ENCODE data around the gene RAB6A. TPM values are rescaled to one million over a fixed set of nuclear protein-coding genes. Genes with fewer than 3 reads are reported as not detected.

RAB6A gene
- total and polyA plus RNA-seq, 10 of the 15 experiments (the other 5 are each of a cell fraction or from before 2014, with no cell fraction given), result 9.8 to 107 (median 34.1) TPM

DNA sequence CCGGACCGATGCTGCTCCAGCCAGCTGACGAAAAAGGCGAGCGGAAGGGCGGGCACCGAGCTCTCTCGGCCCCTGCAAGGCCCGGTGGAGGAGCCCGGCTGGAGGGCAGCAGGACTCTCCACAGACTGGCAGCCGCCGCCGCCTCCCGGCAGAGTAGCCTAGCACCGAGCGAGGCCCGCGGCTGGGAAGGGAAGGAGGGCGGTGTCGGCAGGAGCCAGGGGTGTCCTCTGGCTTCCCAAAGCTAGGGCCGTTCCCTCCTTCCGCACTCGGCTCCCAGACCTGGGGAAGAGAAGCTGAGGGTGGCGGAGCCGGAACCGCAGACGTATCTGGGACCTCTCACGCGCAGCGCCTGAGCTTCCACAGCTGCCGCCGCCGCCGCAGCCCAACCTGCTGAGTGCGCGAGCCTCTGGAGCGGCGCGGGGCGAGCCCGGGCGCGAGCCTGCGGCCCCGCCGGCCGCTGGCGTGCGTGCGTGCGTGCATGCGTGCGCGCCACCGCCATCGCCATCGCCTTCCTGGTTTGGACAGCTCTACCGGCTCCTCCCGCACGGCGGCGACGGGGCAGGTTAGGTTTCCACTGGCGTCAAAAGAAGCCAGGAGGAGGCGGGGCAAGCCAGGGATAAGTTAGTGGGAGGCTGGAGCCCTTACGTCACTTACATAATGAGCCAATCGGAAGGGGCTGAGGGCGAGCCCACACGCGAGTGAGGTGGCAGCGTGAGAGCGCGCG is at the start of gene RAB6A (continued):
- TF ChIP-seq, protein P1, sequence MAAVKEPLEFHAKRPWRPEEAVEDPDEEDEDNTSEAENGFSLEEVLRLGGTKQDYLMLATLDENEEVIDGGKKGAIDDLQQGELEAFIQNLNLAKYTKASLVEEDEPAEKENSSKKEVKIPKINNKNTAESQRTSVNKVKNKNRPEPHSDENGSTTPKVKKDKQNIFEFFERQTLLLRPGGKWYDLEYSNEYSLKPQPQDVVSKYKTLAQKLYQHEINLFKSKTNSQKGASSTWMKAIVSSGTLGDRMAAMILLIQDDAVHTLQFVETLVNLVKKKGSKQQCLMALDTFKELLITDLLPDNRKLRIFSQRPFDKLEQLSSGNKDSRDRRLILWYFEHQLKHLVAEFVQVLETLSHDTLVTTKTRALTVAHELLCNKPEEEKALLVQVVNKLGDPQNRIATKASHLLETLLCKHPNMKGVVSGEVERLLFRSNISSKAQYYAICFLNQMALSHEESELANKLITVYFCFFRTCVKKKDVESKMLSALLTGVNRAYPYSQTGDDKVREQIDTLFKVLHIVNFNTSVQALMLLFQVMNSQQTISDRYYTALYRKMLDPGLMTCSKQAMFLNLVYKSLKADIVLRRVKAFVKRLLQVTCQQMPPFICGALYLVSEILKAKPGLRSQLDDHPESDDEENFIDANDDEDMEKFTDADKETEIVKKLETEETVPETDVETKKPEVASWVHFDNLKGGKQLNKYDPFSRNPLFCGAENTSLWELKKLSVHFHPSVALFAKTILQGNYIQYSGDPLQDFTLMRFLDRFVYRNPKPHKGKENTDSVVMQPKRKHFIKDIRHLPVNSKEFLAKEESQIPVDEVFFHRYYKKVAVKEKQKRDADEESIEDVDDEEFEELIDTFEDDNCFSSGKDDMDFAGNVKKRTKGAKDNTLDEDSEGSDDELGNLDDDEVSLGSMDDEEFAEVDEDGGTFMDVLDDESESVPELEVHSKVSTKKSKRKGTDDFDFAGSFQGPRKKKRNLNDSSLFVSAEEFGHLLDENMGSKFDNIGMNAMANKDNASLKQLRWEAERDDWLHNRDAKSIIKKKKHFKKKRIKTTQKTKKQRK (IDR thresholded peaks at IDR 0.05; ENCODE audit: low read depth, low read length), result no peak
- TF ChIP-seq, protein P2, sequence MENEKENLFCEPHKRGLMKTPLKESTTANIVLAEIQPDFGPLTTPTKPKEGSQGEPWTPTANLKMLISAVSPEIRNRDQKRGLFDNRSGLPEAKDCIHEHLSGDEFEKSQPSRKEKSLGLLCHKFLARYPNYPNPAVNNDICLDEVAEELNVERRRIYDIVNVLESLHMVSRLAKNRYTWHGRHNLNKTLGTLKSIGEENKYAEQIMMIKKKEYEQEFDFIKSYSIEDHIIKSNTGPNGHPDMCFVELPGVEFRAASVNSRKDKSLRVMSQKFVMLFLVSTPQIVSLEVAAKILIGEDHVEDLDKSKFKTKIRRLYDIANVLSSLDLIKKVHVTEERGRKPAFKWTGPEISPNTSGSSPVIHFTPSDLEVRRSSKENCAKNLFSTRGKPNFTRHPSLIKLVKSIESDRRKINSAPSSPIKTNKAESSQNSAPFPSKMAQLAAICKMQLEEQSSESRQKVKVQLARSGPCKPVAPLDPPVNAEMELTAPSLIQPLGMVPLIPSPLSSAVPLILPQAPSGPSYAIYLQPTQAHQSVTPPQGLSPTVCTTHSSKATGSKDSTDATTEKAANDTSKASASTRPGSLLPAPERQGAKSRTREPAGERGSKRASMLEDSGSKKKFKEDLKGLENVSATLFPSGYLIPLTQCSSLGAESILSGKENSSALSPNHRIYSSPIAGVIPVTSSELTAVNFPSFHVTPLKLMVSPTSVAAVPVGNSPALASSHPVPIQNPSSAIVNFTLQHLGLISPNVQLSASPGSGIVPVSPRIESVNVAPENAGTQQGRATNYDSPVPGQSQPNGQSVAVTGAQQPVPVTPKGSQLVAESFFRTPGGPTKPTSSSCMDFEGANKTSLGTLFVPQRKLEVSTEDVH (IDR thresholded peaks at IDR 0.05; ENCODE audit: low read depth, partially characterized antibody), result no peak
- TF ChIP-seq IKZF1 (conservative IDR thresholded peaks at IDR 0.05), result peak; percentile 89
- peak; percentile 85 for TF ChIP-seq BACH1 (IDR thresholded peaks at IDR 0.05; ENCODE audit: borderline replicate concordance)
- TF ChIP-seq RCOR1 (conservative IDR thresholded peaks at IDR 0.05; ENCODE audit: low read depth, low read length), result no peak
- TF ChIP-seq FOXK2 (IDR thresholded peaks at IDR 0.05), result no peak
- peak; percentile 70; the same call in 1 of the 2 replicates for TF ChIP-seq MAX (IDR thresholded peaks at IDR 0.05; ENCODE audit: low read depth, low read length)
- TF ChIP-seq NBN (IDR thresholded peaks at IDR 0.05), result peak; percentile 68; the same call in 1 of the 2 replicates
- no peak for TF ChIP-seq CHD1 (IDR thresholded peaks at IDR 0.05; ENCODE audit: low read depth, low read length)
- TF ChIP-seq, protein P3, sequence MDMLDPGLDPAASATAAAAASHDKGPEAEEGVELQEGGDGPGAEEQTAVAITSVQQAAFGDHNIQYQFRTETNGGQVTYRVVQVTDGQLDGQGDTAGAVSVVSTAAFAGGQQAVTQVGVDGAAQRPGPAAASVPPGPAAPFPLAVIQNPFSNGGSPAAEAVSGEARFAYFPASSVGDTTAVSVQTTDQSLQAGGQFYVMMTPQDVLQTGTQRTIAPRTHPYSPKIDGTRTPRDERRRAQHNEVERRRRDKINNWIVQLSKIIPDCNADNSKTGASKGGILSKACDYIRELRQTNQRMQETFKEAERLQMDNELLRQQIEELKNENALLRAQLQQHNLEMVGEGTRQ (IDR thresholded peaks at IDR 0.05; ENCODE audit: borderline replicate concordance, low read depth, low read length), result no peak
- TF ChIP-seq TAF1 (IDR thresholded peaks at IDR 0.05; ENCODE audit: borderline replicate concordance, low read depth, low read length), result peak; percentile 74; the same call in 1 of the 2 replicates
- no peak for TF ChIP-seq JUNB (IDR thresholded peaks at IDR 0.05)
- peak; percentile 55; the same call in 1 of the 2 replicates for TF ChIP-seq CBFB (IDR thresholded peaks at IDR 0.05; ENCODE audit: low read depth)
- TF ChIP-seq ETV6 (conservative IDR thresholded peaks at IDR 0.05 in 1 of 2, IDR thresholded peaks at IDR 0.05 in 1 of 2; ENCODE audit: borderline replicate concordance in 1 of 2, low read depth in 1 of 2), result no peak
- TF ChIP-seq, protein P4, sequence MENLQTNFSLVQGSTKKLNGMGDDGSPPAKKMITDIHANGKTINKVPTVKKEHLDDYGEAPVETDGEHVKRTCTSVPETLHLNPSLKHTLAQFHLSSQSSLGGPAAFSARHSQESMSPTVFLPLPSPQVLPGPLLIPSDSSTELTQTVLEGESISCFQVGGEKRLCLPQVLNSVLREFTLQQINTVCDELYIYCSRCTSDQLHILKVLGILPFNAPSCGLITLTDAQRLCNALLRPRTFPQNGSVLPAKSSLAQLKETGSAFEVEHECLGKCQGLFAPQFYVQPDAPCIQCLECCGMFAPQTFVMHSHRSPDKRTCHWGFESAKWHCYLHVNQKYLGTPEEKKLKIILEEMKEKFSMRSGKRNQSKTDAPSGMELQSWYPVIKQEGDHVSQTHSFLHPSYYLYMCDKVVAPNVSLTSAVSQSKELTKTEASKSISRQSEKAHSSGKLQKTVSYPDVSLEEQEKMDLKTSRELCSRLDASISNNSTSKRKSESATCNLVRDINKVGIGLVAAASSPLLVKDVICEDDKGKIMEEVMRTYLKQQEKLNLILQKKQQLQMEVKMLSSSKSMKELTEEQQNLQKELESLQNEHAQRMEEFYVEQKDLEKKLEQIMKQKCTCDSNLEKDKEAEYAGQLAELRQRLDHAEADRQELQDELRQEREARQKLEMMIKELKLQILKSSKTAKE (IDR thresholded peaks at IDR 0.05; ENCODE audit: low read depth, poor library complexity, severe bottlenecking), result no peak
- peak; percentile 94 for TF ChIP-seq ATF7 (IDR thresholded peaks at IDR 0.05; ENCODE audit: low read depth)
- no peak for TF ChIP-seq ESRRA (IDR thresholded peaks at IDR 0.05; ENCODE audit: low read length)
- TF ChIP-seq BMI1 (IDR thresholded peaks at IDR 0.05; ENCODE audit: borderline replicate concordance), result no peak
- TF ChIP-seq MYB (IDR thresholded peaks at IDR 0.05; ENCODE audit: borderline replicate concordance, low read depth, low read length), result no peak
- TF ChIP-seq RFX5 (IDR thresholded peaks at IDR 0.05; ENCODE audit: low read depth, low read length), result peak; percentile 76; the same call in 1 of the 2 replicates
- TF ChIP-seq SPI1 (IDR thresholded peaks at IDR 0.05; ENCODE audit: borderline replicate concordance, insufficient read depth, low read depth, low read length), result no peak

Measured in GM12878 (cell line).